B cell (primary cell): ENCODE results near the gene MAP3K7CL. TPM values are rescaled to one million over a fixed set of nuclear protein-coding genes. Genes with fewer than 3 reads are reported as not detected.

Source experiments
- ATAC-seq: fragments of 200-7000 bp; cut with Tn5 transposase; one replicate; pipeline ENCODE4 v1.10.0; 2021; ENCODE audit warnings: low read depth, mild to moderate bottlenecking, moderate number of reproducible peaks, moderate library complexity
- CTCF ChIA-PET: fragments of 350-600 bp; sonication (Branson Sonifier 250); formaldehyde crosslinking; loops from one replicate; lab custom pipeline; 2021; ENCODE audit warnings: antibody characterized with exemption, inconsistent platforms; lab: Charles Lee
- POLR2A ChIA-PET: fragments of 350-600 bp; sonication (Branson Sonifier 250); formaldehyde crosslinking; loops from one replicate; lab custom pipeline; 2021; ENCODE audit warnings: antibody characterized with exemption; lab: Charles Lee
- DNase-seq: peaks from one replicate; pipeline ENCODE4 v3.0.0; 2013
- H2AFZ ChIP-seq: 2 replicates; pipeline ENCODE4 v1.6.1; 2012; ENCODE audit warnings: mild to moderate bottlenecking, low read depth, low read length; ENCODE audit not compliant: insufficient read depth, poor library complexity, severe bottlenecking
- H3K27ac ChIP-seq, 2 donors: 1 replicate in 1 of 2; 2 replicates in 1 of 2; pipeline ENCODE4 v1.5.1; 2012 to 2013; ENCODE audit warnings: low read length in 2 of 2, mild to moderate bottlenecking in 2 of 2, moderate library complexity in 1 of 2
- H3K27me3 ChIP-seq, 4 experiments: fragments of 200-600 bp in 1 of 4; sonication (generic) in 1 of 4; replicated peaks in 1 of 4; 1 replicate in 2 of 4; 2 replicates in 2 of 4; pipeline versions ENCODE4 v1.6.1 to v1.7.0; 2013 to 2016; ENCODE audit warnings: low read length in 3 of 4, mild to moderate bottlenecking in 2 of 4, mixed read lengths in 1 of 4, moderate library complexity in 1 of 4; ENCODE audit not compliant: insufficient read depth in 4 of 4, control insufficient read depth in 3 of 4; ENCODE audit errors: control extremely low read depth in 1 of 4
- H3K36me3 ChIP-seq, 2 experiments: replicated peaks in 1 of 2; 1 replicate in 1 of 2; 2 replicates in 1 of 2; pipeline versions ENCODE4 v1.6.1 to v1.7.1; 2013; ENCODE audit warnings: low read length in 1 of 2; ENCODE audit not compliant: insufficient read depth in 2 of 2, control insufficient read depth in 1 of 2; ENCODE audit errors: control extremely low read depth in 1 of 2, extremely low read depth in 1 of 2
- H3K4me1 ChIP-seq, 2 donors: fragments of 200-600 bp in 1 of 2; sonication (generic) in 1 of 2; 1 replicate in 1 of 2; 2 replicates in 1 of 2; pipeline versions ENCODE4 v1.5.1 to v1.6.1; 2013 to 2017; ENCODE audit warnings: low read length in 2 of 2; ENCODE audit not compliant: control insufficient read depth in 2 of 2, insufficient read depth in 2 of 2
- H3K4me2 ChIP-seq: replicated peaks from 2 replicates; pipeline ENCODE3; 2012; ENCODE audit warnings: mild to moderate bottlenecking, low read depth, low read length; ENCODE audit not compliant: poor library complexity, severe bottlenecking
- H3K4me3 ChIP-seq, 5 experiments: fragments of 200-600 bp in 1 of 5; sonication (generic) in 1 of 5; 1 replicate in 3 of 5; 2 replicates in 2 of 5; pipeline versions ENCODE4 v1.5.1 to v1.7.0; 2011 to 2016; ENCODE audit warnings: low read length in 4 of 5, mild to moderate bottlenecking in 4 of 5, low read depth in 2 of 5, control low read depth in 1 of 5, moderate library complexity in 1 of 5; ENCODE audit not compliant: insufficient read depth in 1 of 5; ENCODE audit errors: control extremely low read depth in 1 of 5, extremely low read depth in 1 of 5
- H3K79me2 ChIP-seq: fragments of 200-600 bp; sonication (generic); one replicate; pipeline ENCODE4 v1.6.0; 2016; ENCODE audit warnings: low read length; ENCODE audit not compliant: control insufficient read depth, insufficient read depth
- H3K9ac ChIP-seq: fragments of 200-600 bp; sonication (generic); 2 replicates; pipeline ENCODE4 v1.6.1; 2017; ENCODE audit warnings: mild to moderate bottlenecking, low read length, moderate library complexity
- H3K9me3 ChIP-seq, 3 donors: one replicate each; pipeline versions ENCODE4 v1.6.1 to v1.7.1; 2013; ENCODE audit warnings: low read length in 2 of 3; ENCODE audit not compliant: control insufficient read depth in 2 of 3, insufficient read depth in 1 of 3; ENCODE audit errors: control extremely low read depth in 1 of 3
- H4K20me1 ChIP-seq: 2 replicates; pipeline ENCODE4 v1.6.0; 2012; ENCODE audit warnings: mild to moderate bottlenecking, low read length; ENCODE audit not compliant: insufficient read depth, control insufficient read depth, poor library complexity, severe bottlenecking
- H3K27ac Mint-ChIP-seq: one replicate; pipeline ENCODE4 v1.8.0; 2021; ENCODE audit warnings: mixed read lengths
- H3K27me3 Mint-ChIP-seq: one replicate; pipeline ENCODE4 v1.8.0; 2021; ENCODE audit warnings: mixed read lengths
- H3K4me1 Mint-ChIP-seq: one replicate; pipeline ENCODE4 v1.8.0; 2021; ENCODE audit warnings: mixed read lengths
- H3K4me3 Mint-ChIP-seq: one replicate; pipeline ENCODE4 v1.8.0; 2021; ENCODE audit warnings: mixed read lengths
- H3K9me3 Mint-ChIP-seq: one replicate; pipeline ENCODE4 v1.8.0; 2022; ENCODE audit warnings: mixed read lengths; ENCODE audit not compliant: insufficient read depth
- EZH2 ChIP-seq: IDR thresholded peaks from 2 replicates; pipeline ENCODE4 v1.6.1; 2012; ENCODE audit warnings: borderline replicate concordance, low read depth, mild to moderate bottlenecking, moderate library complexity, low read length; ENCODE audit not compliant: insufficient read depth, poor library complexity, severe bottlenecking
- WGBS: methylation state at CpG from one replicate; pipeline ENCODE4 v1.1.5; 2013; ENCODE audit warnings: missing lambda C conversion rate; ENCODE audit not compliant: insufficient coverage; 5-methylcytosine and 5-hydroxymethylcytosine counted together
- intact Hi-C: fragments of 100-400 bp; cut with micrococcal nuclease; formaldehyde crosslinking; loops from one replicate; pipeline ENCODE4 v1.10.0; 2022
- polyA plus RNA-seq: library from polyadenylated mRNA; depleted of rRNA; stranded (reverse); fragments of >200 nt; gene quantifications from 2 replicates; pipeline ENCODE4 v1.2.3, GENCODE V29; 2012
- total RNA-seq, 2 donors: library from RNA; stranded (reverse); fragments of 120-200 nt in 1 of 2; gene quantifications; 1 replicate in 1 of 2; 2 replicates in 1 of 2; pipeline versions ENCODE4 v1.2.3 to v1.2.4, GENCODE V29; 2013 to 2022
- TF ChIP-seq, protein P1 (sequence below): fragments of 200-600 bp; IDR thresholded peaks from one replicate; pipeline ENCODE4 v1.8.0; 2022; ENCODE audit warnings: antibody characterized with exemption, mild to moderate bottlenecking

MAP3K7CL gene
- total and polyA plus RNA-seq, 2 donors (not counting 1 experiment from before 2014, with no cell fraction given) = 8.9 to 11.9 TPM

DNA sequence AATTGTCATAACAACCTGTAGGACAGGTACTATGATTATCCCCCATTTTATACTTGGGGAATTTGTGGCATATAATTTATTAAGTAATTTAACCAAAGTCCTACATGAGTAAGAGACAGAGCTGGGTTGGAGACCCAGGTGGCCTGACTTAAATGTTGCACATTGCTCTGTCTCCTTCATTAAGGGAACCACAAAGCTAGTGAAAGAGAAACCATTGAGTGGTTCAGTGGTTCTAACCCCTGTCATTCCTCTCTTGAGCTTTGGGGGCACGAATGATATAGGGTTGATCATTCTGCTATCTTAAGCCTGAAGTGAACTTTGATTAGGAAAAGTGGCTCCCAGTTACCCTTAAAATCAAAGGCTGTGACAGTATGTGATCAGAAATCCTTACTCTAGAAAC is 5.3 kb upstream of the MAP3K7CL start:
- ATAC-seq = peak; percentile 73
- CTCF ChIA-PET = interaction anchor here (1.6 to 1.8 kb wide), 2 partner anchors 35 to 175 kb away, joined by 3 to 7 read pairs; no protein-coding TSS in a partner anchor
- no peak overlapping the region for H3K27ac Mint-ChIP-seq

DNA sequence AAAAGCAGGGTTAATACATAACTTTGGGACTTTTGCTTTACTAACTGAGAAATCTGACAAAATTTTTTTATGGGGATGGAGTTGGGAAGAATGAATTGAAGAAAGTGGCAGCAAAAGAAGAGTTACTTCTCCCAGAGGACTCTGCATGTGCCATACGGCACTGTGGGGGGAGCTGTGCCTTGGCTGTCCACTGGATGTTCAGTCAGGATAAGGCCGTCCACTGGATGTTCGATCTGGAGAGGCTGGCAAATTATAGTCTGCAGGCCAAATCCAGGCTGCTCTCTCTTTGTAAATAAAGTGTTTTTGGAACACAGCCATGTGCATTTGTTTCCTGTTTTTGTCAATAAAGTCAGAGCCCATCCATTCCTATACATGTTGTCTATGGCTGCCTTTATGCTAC is 4.5 kb upstream of the MAP3K7CL start:
- no peaks in the 10 kb centered on the region for H3K36me3 ChIP-seq
- no peaks in the 10 kb centered on the region for H3K79me2 ChIP-seq
- DNase-seq (no peak), ATAC-seq (no peak)
- no peaks in the 10 kb centered on the region for H4K20me1 ChIP-seq
- Mint-ChIP-seq H3K4me3 (no peak overlapping the region), H3K9me3 (peaks cover 5% of the 10 kb centered on the region), H3K27me3 (no peaks in the 10 kb centered on the region), H3K27ac (no peak overlapping the region), H3K4me1 (peaks cover 28% of the 10 kb centered on the region)
- H3K27ac ChIP-seq = no peak overlapping the region
- no peak overlapping the region for H3K4me3 ChIP-seq
- peaks cover 12 to 32% of the 10 kb centered on the region in 2 donors for H3K4me1 ChIP-seq
- POLR2A ChIA-PET = no interaction called here
- H3K9me3 ChIP-seq = peaks cover 0 to 5% (median 3%) of the 10 kb centered on the region in 3 donors
- intact Hi-C loops = loop anchor here (10.0 kb wide), 1 partner anchor 49 kb away; no protein-coding TSS in a partner anchor
- TF ChIP-seq, protein P1, sequence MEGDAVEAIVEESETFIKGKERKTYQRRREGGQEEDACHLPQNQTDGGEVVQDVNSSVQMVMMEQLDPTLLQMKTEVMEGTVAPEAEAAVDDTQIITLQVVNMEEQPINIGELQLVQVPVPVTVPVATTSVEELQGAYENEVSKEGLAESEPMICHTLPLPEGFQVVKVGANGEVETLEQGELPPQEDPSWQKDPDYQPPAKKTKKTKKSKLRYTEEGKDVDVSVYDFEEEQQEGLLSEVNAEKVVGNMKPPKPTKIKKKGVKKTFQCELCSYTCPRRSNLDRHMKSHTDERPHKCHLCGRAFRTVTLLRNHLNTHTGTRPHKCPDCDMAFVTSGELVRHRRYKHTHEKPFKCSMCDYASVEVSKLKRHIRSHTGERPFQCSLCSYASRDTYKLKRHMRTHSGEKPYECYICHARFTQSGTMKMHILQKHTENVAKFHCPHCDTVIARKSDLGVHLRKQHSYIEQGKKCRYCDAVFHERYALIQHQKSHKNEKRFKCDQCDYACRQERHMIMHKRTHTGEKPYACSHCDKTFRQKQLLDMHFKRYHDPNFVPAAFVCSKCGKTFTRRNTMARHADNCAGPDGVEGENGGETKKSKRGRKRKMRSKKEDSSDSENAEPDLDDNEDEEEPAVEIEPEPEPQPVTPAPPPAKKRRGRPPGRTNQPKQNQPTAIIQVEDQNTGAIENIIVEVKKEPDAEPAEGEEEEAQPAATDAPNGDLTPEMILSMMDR = no peak
- TF ChIP-seq EZH2 = no peak
- no peaks in the 10 kb centered on the region for H3K27me3 ChIP-seq
- no peak overlapping the region for H3K4me2 ChIP-seq
- no peak overlapping the region for H2AFZ ChIP-seq
- CTCF ChIA-PET = interaction anchor here (1.6 kb wide), 1 partner anchor 36 kb away, joined by 3 read pairs; no protein-coding TSS in a partner anchor
- WGBS = 91% methylated on average over 3 of the region's 3 CpGs
- H3K9ac ChIP-seq = no peak overlapping the region

More for the DNA sequence above, 5.3 kb upstream of the MAP3K7CL start:
- Histone ChIP-seq H3K36me3 (no peaks in the 10 kb centered on the region), H3K9ac (no peak overlapping the region), H2AFZ (no peak overlapping the region), H3K27ac (peak overlapping the region in 1 of 2 donors; percentile 53), H3K9me3 (peaks cover 0 to 5% (median 3%) of the 10 kb centered on the region in 3 donors), H3K4me2 (peak overlapping the region; percentile 21), H3K27me3 (no peaks in the 10 kb centered on the region), H3K79me2 (no peaks in the 10 kb centered on the region), H3K4me1 (peaks cover 12 to 33% of the 10 kb centered on the region in 2 donors), H4K20me1 (no peaks in the 10 kb centered on the region), H3K4me3 (no peak overlapping the region)
- TF ChIP-seq EZH2 = no peak
- TF ChIP-seq, protein P1 = no peak
- intact Hi-C loops = loop anchor here (10.0 kb wide), 1 partner anchor 50 kb away; no protein-coding TSS in a partner anchor
- no CpG with 5 or more reads among the region's 1 CpG for WGBS
- POLR2A ChIA-PET = no interaction called here
- no peaks in the 10 kb centered on the region for H3K27me3 Mint-ChIP-seq
- no peak overlapping the region for H3K4me3 Mint-ChIP-seq
- peaks cover 5% of the 10 kb centered on the region for H3K9me3 Mint-ChIP-seq
- peaks cover 31% of the 10 kb centered on the region for H3K4me1 Mint-ChIP-seq
- peak; percentile 50 for DNase-seq
